Caco-2 (cell line): ENCODE results near the gene IRF2BP2. TPM values are rescaled to one million over a fixed set of nuclear protein-coding genes. Genes with fewer than 3 reads are reported as not detected.

ENCODE experiments used
- BruUV-seq: library from RNA; stranded (reverse); fragments of 400-500 nt; replicated peaks from 2 replicates; lab custom pipeline; 2021; lab: Mats Ljungman, UMichigan
- CTCF ChIA-PET: fragments of 300-600 bp; sonication (Branson Sonifier 250); formaldehyde crosslinking; loops from one replicate; lab custom pipeline; 2022; ENCODE audit warnings: antibody characterized with exemption; lab: Charles Lee
- POLR2A ChIA-PET: fragments of 300-600 bp; sonication (Branson Sonifier 250); formaldehyde crosslinking; loops from one replicate; lab custom pipeline; 2022; ENCODE audit warnings: antibody characterized with exemption; lab: Charles Lee
- DNase-seq, 2 experiments: peaks; one replicate each; pipeline versions ENCODE4 v3.0.0 to v3.0.0-alpha.2; 2020 to 2022
- H3K27me3 ChIP-seq: replicated peaks from 2 replicates; pipeline ENCODE4 v1.6.0; 2011; ENCODE audit warnings: low read length; ENCODE audit not compliant: control insufficient read depth, insufficient read depth
- H3K36me3 ChIP-seq: 2 replicates; pipeline ENCODE4 v1.5.1; 2011; ENCODE audit warnings: low read length; ENCODE audit not compliant: control insufficient read depth, insufficient read depth
- H3K4me1 ChIP-seq: fragments of 250-450 bp; sonication (Bioruptor Pico); 2 replicates; pipeline ENCODE4 v1.5.1; 2020; ENCODE audit warnings: mild to moderate bottlenecking
- H3K4me3 ChIP-seq: 2 replicates; pipeline ENCODE4 v1.5.1; 2011; ENCODE audit warnings: low read depth, mild to moderate bottlenecking, control low read depth, low read length
- H3K9me3 ChIP-seq: fragments of 250-450 bp; sonication (Bioruptor Pico); 2 replicates; pipeline ENCODE4 v1.5.1; 2020; ENCODE audit warnings: mild to moderate bottlenecking, moderate library complexity
- H3K27ac Mint-ChIP-seq: one replicate; pipeline ENCODE4 v1.8.0; 2022; ENCODE audit warnings: mixed read lengths; ENCODE audit not compliant: unreplicated experiment
- H3K27me3 Mint-ChIP-seq: one replicate; pipeline ENCODE4 v1.8.0; 2022; ENCODE audit warnings: mixed read lengths; ENCODE audit not compliant: insufficient read depth, unreplicated experiment
- H3K36me3 Mint-ChIP-seq: one replicate; pipeline ENCODE4 v1.8.0; 2022; ENCODE audit warnings: mild to moderate bottlenecking, mixed read lengths; ENCODE audit not compliant: insufficient read depth, unreplicated experiment
- H3K4me1 Mint-ChIP-seq: one replicate; pipeline ENCODE4 v1.8.0; 2022; ENCODE audit warnings: low read depth, mixed read lengths; ENCODE audit not compliant: unreplicated experiment
- H3K4me3 Mint-ChIP-seq: one replicate; pipeline ENCODE4 v1.8.0; 2022; ENCODE audit warnings: mild to moderate bottlenecking, moderate library complexity, mixed read lengths; ENCODE audit not compliant: unreplicated experiment
- H3K9me3 Mint-ChIP-seq: one replicate; pipeline ENCODE4 v1.8.0; 2022; ENCODE audit warnings: mixed read lengths; ENCODE audit not compliant: unreplicated experiment
- intact Hi-C: fragments of 100-400 bp; cut with micrococcal nuclease; formaldehyde crosslinking; loops from one replicate; pipeline ENCODE4 v1.10.0; 2022; ENCODE audit not compliant: unreplicated experiment
- total RNA-seq: library from RNA; stranded (reverse); gene quantifications from 2 replicates; pipeline ENCODE4 v1.2.3, GENCODE V29; 2022
- TF ChIP-seq, protein P1 (sequence below), 2 experiments: fragments of 200-600 bp in 1 of 2; IDR thresholded peaks; 1 replicate in 1 of 2; 2 replicates in 1 of 2; pipeline versions ENCODE4 v1.5.1 to v1.8.0; 2011 to 2022; ENCODE audit warnings: antibody characterized with exemption in 1 of 2, control low read depth in 1 of 2, inconsistent platforms in 1 of 2, low read depth in 1 of 2, low read length in 1 of 2, mild to moderate bottlenecking in 1 of 2, moderate library complexity in 1 of 2; ENCODE audit not compliant: insufficient read depth in 1 of 2, severe bottlenecking in 1 of 2, unreplicated experiment in 1 of 2

The IRF2BP2 gene
- total RNA-seq, 1 experiment from 2014 or later = 135 TPM

DNA sequence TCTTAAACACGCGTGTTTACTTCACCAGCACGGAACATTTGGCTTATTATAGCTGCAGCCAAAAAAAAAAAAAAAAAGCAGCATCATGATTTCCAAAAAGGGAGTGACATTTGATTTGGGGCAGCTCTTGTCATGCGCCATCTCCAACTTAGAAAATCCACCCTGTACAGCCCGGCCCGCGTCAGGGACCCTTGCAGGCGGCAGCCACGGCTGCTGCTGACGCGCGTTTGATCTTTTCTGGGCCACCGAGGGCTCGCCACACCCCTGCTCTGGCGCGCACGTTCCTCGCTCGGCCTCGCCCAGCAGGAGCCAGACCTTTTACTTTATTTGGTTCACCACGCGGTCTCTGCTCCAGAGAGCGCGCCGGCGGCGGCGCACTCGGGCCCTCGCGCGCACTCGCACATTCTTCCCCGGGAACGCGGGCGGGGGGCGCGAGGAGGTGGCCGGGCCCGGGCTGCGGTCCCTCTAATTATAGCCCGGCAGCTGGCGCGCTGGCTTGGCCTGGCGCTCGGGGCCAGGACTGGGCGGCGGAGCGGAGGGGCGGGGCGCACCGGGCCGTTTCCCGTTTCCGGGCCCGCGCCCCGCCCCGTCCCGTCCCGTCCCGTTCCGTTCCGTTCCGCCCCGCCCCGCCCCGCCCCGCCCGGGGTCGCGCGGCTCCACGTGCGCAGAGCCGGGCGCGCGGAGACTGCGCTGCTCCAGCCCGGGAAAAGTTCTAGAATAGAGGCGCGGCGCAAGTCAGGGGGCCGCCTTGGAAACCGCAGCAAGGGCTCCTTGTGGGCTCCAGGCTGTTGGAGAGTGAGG is 10.2 kb downstream of the IRF2BP2 start:
- no peaks in the 10 kb centered on the region for H3K27me3 ChIP-seq
- H3K4me3 Mint-ChIP-seq = peak overlapping the region; percentile 89
- peaks cover 7% of the 10 kb centered on the region; the same call in 1 of the 2 replicates for H3K9me3 ChIP-seq
- peaks cover 38% of the 10 kb centered on the region for H3K36me3 Mint-ChIP-seq
- peak; percentile 92 to 93 for DNase-seq
- no peaks in the 10 kb centered on the region for H3K27me3 Mint-ChIP-seq
- TF ChIP-seq, protein P1, sequence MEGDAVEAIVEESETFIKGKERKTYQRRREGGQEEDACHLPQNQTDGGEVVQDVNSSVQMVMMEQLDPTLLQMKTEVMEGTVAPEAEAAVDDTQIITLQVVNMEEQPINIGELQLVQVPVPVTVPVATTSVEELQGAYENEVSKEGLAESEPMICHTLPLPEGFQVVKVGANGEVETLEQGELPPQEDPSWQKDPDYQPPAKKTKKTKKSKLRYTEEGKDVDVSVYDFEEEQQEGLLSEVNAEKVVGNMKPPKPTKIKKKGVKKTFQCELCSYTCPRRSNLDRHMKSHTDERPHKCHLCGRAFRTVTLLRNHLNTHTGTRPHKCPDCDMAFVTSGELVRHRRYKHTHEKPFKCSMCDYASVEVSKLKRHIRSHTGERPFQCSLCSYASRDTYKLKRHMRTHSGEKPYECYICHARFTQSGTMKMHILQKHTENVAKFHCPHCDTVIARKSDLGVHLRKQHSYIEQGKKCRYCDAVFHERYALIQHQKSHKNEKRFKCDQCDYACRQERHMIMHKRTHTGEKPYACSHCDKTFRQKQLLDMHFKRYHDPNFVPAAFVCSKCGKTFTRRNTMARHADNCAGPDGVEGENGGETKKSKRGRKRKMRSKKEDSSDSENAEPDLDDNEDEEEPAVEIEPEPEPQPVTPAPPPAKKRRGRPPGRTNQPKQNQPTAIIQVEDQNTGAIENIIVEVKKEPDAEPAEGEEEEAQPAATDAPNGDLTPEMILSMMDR (IDR thresholded peaks at IDR 0.05; ENCODE audit: insufficient read depth in 1 of 2, low read depth in 1 of 2, low read length in 1 of 2, severe bottlenecking in 1 of 2, unreplicated experiment in 1 of 2) = no peak
- H3K27ac Mint-ChIP-seq = peak overlapping the region; percentile 92
- H3K4me3 ChIP-seq = peak overlapping the region; percentile 59
- H3K9me3 Mint-ChIP-seq = peaks cover 25% of the 10 kb centered on the region
- peaks cover 57% of the 10 kb centered on the region for H3K4me1 ChIP-seq
- no peaks in the 10 kb centered on the region for H3K36me3 ChIP-seq
- H3K4me1 Mint-ChIP-seq = peaks cover 23% of the 10 kb centered on the region
- TSS peak; percentile 51 for BruUV-seq
- CTCF ChIA-PET = interaction anchor here (0.5 to 1.5 kb wide), 8 partner anchors 15 to 493 kb away, joined by 3 to 15 read pairs (median 3); no protein-coding TSS in a partner anchor
- intact Hi-C loops = loop anchor here (1.0 to 2.0 kb wide), 3 partner anchors 39 to 101 kb away; no protein-coding TSS in a partner anchor
- POLR2A ChIA-PET = interaction anchor here (0.5 to 2.5 kb wide), 11 partner anchors 12 to 768 kb away, joined by 3 to 61 read pairs (median 4); partner anchors contain the start of genes IRF2BP2 and TBCE

DNA sequence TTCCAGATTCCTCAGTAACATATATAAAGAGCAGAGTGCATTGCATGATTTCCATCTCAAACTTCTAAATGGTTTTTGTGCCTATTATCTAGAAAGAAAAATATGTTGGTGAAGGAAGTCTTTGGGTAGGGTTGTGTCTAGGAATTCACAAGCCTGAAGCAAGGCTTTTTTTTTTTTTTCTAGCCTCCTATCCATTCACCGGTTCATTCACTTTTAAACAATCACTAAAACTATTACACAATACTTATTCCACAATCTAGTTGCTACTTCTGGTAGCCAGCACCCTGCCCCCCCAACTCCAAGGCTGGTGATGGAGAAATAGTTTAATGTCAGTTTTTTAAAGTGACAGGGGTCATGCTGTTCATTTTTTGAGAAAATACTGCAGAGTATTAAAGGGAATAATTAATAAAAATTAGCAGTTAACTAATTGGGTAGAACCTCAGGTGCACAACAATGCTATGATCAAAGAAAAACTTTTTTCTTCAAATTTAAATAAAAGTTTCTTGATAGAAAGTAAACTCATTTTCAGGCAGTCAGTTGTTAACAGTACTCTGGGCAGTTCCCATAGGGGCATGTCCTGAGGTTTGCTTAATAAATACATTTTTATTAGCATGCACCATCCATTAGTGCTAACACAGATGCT is 10.9 kb downstream of the IRF2BP2 start:
- POLR2A ChIA-PET = interaction anchor here (0.6 to 2.1 kb wide), 4 partner anchors 21 to 365 kb away, joined by 3 to 9 read pairs (median 5); no protein-coding TSS in a partner anchor

More for the DNA sequence above, 10.9 kb downstream of the IRF2BP2 start:
- peaks cover 32% of the 10 kb centered on the region for H3K36me3 Mint-ChIP-seq
- no peaks in the 10 kb centered on the region for H3K27me3 Mint-ChIP-seq
- H3K4me3 Mint-ChIP-seq = peak overlapping the region; percentile 89
- no peak for DNase-seq
- Histone ChIP-seq H3K4me1 (peaks cover 49% of the 10 kb centered on the region), H3K9me3 (peaks cover 7% of the 10 kb centered on the region; the same call in 1 of the 2 replicates), H3K36me3 (no peaks in the 10 kb centered on the region), H3K27me3 (no peaks in the 10 kb centered on the region), H3K4me3 (peak overlapping the region; percentile 59)
- no TSS peak for BruUV-seq
- TF ChIP-seq, protein P1 (IDR thresholded peaks at IDR 0.05; ENCODE audit: insufficient read depth in 1 of 2, low read depth in 1 of 2, low read length in 1 of 2, severe bottlenecking in 1 of 2, unreplicated experiment in 1 of 2) = no peak
- H3K27ac Mint-ChIP-seq = peak overlapping the region; percentile 92
- H3K9me3 Mint-ChIP-seq = peaks cover 32% of the 10 kb centered on the region
- CTCF ChIA-PET = interaction anchor here (0.6 to 1.6 kb wide), 2 partner anchors 21 to 104 kb away, joined by 3 to 5 read pairs; no protein-coding TSS in a partner anchor
- H3K4me1 Mint-ChIP-seq = peaks cover 22% of the 10 kb centered on the region
- intact Hi-C loops = loop anchor here (1.0 to 2.0 kb wide), 3 partner anchors 53 to 100 kb away; no protein-coding TSS in a partner anchor
